ENCODE data around the gene RHOG.
"Not testable (repeated sequence)": the region's sequence is repeated elsewhere in the genome, so short reads cannot be mapped to it uniquely, and the experiment has no call there.

The RHOG gene

GRCh38 chr11:3867209-3868091 lies 26.7 kb upstream of the RHOG start:
- H3K27ac ChIP-seq (ENCODE audit: insufficient read depth in 1 of 2, low read depth in 1 of 2, low read length in 2 of 2, poor library complexity in 1 of 2, severe bottlenecking in 2 of 2), result peak overlapping the region; percentile 9 to 75
- H3K9me3 ChIP-seq (ENCODE audit: control extremely low read depth in 1 of 5, control insufficient read depth in 4 of 5, insufficient read depth in 2 of 5, low read depth in 1 of 5, low read length in 4 of 5), result peaks cover 0 to 2% (median 0%) of the 10 kb centered on the region in 5 experiments
- H3K36me3 ChIP-seq (ENCODE audit: control insufficient read depth in 4 of 4, insufficient read depth in 4 of 4, low read length in 3 of 4), result no peaks in the 10 kb centered on the region
- ChIA-PET POLR2A (interaction anchor here (0.5 to 1.3 kb wide), 3 partner anchors 9 to 25 kb away, joined by 3 read pairs; no protein-coding TSS in a partner anchor), CTCF (interaction anchor here (0.9 to 11.7 kb wide), 6 partner anchors 10 to 206 kb away, joined by 3 to 168 read pairs (median 4); partner anchors contain the start of gene STIM1)
- no peaks in the 10 kb centered on the region for H3K27me3 ChIP-seq (replicated peaks in 2 of 5; ENCODE audit: control insufficient read depth in 4 of 5, insufficient read depth in 5 of 5, low read length in 4 of 5)
- peaks cover 36 to 72% (median 56%) of the 10 kb centered on the region in 4 experiments for H3K4me1 ChIP-seq (ENCODE audit: control extremely low read depth in 1 of 4, control insufficient read depth in 4 of 4, insufficient read depth in 4 of 4, low read length in 3 of 4)
- WGBS (ENCODE audit: insufficient coverage), result 35% methylated on average over 6 of the region's 6 CpGs
- peak in 1 of 3 donors; percentile 33 for DNase-seq
- H3K4me3 ChIP-seq (ENCODE audit: control insufficient read depth in 1 of 7, extremely low read depth in 1 of 7, insufficient read depth in 4 of 7, low read depth in 2 of 7, low read length in 6 of 7), result peak overlapping the region in 2 of 7 experiments; percentile 8 to 28

- POLR2A ChIA-PET, result no interaction called here
- Histone ChIP-seq H3K27me3 (replicated peaks in 2 of 5; ENCODE audit: control insufficient read depth in 4 of 5, insufficient read depth in 5 of 5, low read length in 4 of 5) (no peaks in the 10 kb centered on the region), H3K9me3 (ENCODE audit: control extremely low read depth in 1 of 5, control insufficient read depth in 4 of 5, insufficient read depth in 2 of 5, low read depth in 1 of 5, low read length in 4 of 5) (peaks cover 0 to 2% (median 0%) of the 10 kb centered on the region in 5 experiments), H3K4me1 (ENCODE audit: control extremely low read depth in 1 of 4, control insufficient read depth in 4 of 4, insufficient read depth in 4 of 4, low read length in 3 of 4) (peaks cover 40 to 73% (median 60%) of the 10 kb centered on the region in 4 experiments), H3K4me3 (ENCODE audit: control insufficient read depth in 1 of 7, extremely low read depth in 1 of 7, insufficient read depth in 4 of 7, low read depth in 2 of 7, low read length in 6 of 7) (no peak overlapping the region), H3K27ac (ENCODE audit: insufficient read depth in 1 of 2, low read depth in 1 of 2, low read length in 2 of 2, poor library complexity in 1 of 2, severe bottlenecking in 2 of 2) (peak overlapping the region in 1 of 2 experiments; percentile 75), H3K36me3 (ENCODE audit: control insufficient read depth in 4 of 4, insufficient read depth in 4 of 4, low read length in 3 of 4) (no peaks in the 10 kb centered on the region)
- no peak for DNase-seq
- CTCF ChIA-PET, result interaction anchor here (0.8 to 11.7 kb wide), 5 partner anchors 8 to 206 kb away, joined by 3 to 168 read pairs (median 4); partner anchors contain the start of gene STIM1
These were observed 26.1 kb upstream of the RHOG start for GRCh38 chr11:3866836-3867208.

- DNase-seq, result peak in 1 of 3 donors; percentile 51
- ChIA-PET POLR2A (interaction anchor here (0.6 to 1.2 kb wide), 2 partner anchors 13 to 76 kb away, joined by 3 read pairs; no protein-coding TSS in a partner anchor), CTCF (interaction anchor here (0.8 to 11.7 kb wide), 3 partner anchors 9 to 24 kb away, joined by 4 to 168 read pairs (median 4); partner anchors contain the start of gene STIM1)
- 58% methylated on average over 4 of the region's 5 CpGs for WGBS (ENCODE audit: insufficient coverage)
- peaks cover 0 to 2% (median 0%) of the 10 kb centered on the region in 5 experiments for H3K9me3 ChIP-seq (ENCODE audit: control extremely low read depth in 1 of 5, control insufficient read depth in 4 of 5, insufficient read depth in 2 of 5, low read depth in 1 of 5, low read length in 4 of 5)
- H3K4me1 ChIP-seq (ENCODE audit: control extremely low read depth in 1 of 4, control insufficient read depth in 4 of 4, insufficient read depth in 4 of 4, low read length in 3 of 4), result peaks cover 38 to 73% (median 61%) of the 10 kb centered on the region in 4 experiments
- peak overlapping the region in 1 of 2 experiments; percentile 75 for H3K27ac ChIP-seq (ENCODE audit: insufficient read depth in 1 of 2, low read depth in 1 of 2, low read length in 2 of 2, poor library complexity in 1 of 2, severe bottlenecking in 2 of 2)
- H3K27me3 ChIP-seq (replicated peaks in 2 of 5; ENCODE audit: control insufficient read depth in 4 of 5, insufficient read depth in 5 of 5, low read length in 4 of 5), result no peaks in the 10 kb centered on the region
- peak overlapping the region in 1 of 7 experiments; percentile 45 for H3K4me3 ChIP-seq (ENCODE audit: control insufficient read depth in 1 of 7, extremely low read depth in 1 of 7, insufficient read depth in 4 of 7, low read depth in 2 of 7, low read length in 6 of 7)
- H3K36me3 ChIP-seq (ENCODE audit: control insufficient read depth in 4 of 4, insufficient read depth in 4 of 4, low read length in 3 of 4), result no peaks in the 10 kb centered on the region
These were observed 25.4 kb upstream of the RHOG start for GRCh38 chr11:3866206-3866605.

GRCh38 chr11:3865388-3866193 lies 24.8 kb upstream of the RHOG start:
- no peaks in the 10 kb centered on the region for H3K36me3 ChIP-seq (ENCODE audit: control insufficient read depth in 4 of 4, insufficient read depth in 4 of 4, low read length in 3 of 4)
- peaks cover 0 to 2% (median 0%) of the 10 kb centered on the region in 5 experiments for H3K9me3 ChIP-seq (ENCODE audit: control extremely low read depth in 1 of 5, control insufficient read depth in 4 of 5, insufficient read depth in 2 of 5, low read depth in 1 of 5, low read length in 4 of 5)
- peaks cover 39 to 73% (median 64%) of the 10 kb centered on the region in 4 experiments for H3K4me1 ChIP-seq (ENCODE audit: control extremely low read depth in 1 of 4, control insufficient read depth in 4 of 4, insufficient read depth in 4 of 4, low read length in 3 of 4)
- 33% methylated on average over 3 of the region's 3 CpGs for WGBS (ENCODE audit: insufficient coverage)
- ChIA-PET POLR2A (interaction anchor here (0.6 to 1.2 kb wide), 2 partner anchors 14 to 77 kb away, joined by 3 read pairs; no protein-coding TSS in a partner anchor), CTCF (interaction anchor here (0.8 to 11.7 kb wide), 4 partner anchors 9 to 62 kb away, joined by 4 to 168 read pairs (median 4); partner anchors contain the start of gene STIM1)
- H3K27me3 ChIP-seq (replicated peaks in 2 of 5; ENCODE audit: control insufficient read depth in 4 of 5, insufficient read depth in 5 of 5, low read length in 4 of 5), result no peaks in the 10 kb centered on the region
- peak overlapping the region in 1 of 7 experiments; percentile 45 for H3K4me3 ChIP-seq (ENCODE audit: control insufficient read depth in 1 of 7, extremely low read depth in 1 of 7, insufficient read depth in 4 of 7, low read depth in 2 of 7, low read length in 6 of 7)
- H3K27ac ChIP-seq (ENCODE audit: insufficient read depth in 1 of 2, low read depth in 1 of 2, low read length in 2 of 2, poor library complexity in 1 of 2, severe bottlenecking in 2 of 2), result peak overlapping the region in 1 of 2 experiments; percentile 75
- DNase-seq, result peak in 2 of 3 donors; percentile 76 to 87

- Histone ChIP-seq H3K4me1 (ENCODE audit: control extremely low read depth in 1 of 4, control insufficient read depth in 4 of 4, insufficient read depth in 4 of 4, low read length in 3 of 4) (peaks cover 50 to 100% (median 85%) of the 10 kb centered on the region in 4 experiments), H3K27ac (ENCODE audit: insufficient read depth in 1 of 2, low read depth in 1 of 2, low read length in 2 of 2, poor library complexity in 1 of 2, severe bottlenecking in 2 of 2) (peak overlapping the region in 1 of 2 experiments; percentile 71), H3K4me3 (ENCODE audit: control insufficient read depth in 1 of 7, extremely low read depth in 1 of 7, insufficient read depth in 4 of 7, low read depth in 2 of 7, low read length in 6 of 7) (peak overlapping the region in 4 of 7 experiments; percentile 9 to 58 (median 41)), H3K27me3 (replicated peaks in 2 of 5; ENCODE audit: control insufficient read depth in 4 of 5, insufficient read depth in 5 of 5, low read length in 4 of 5) (no peaks in the 10 kb centered on the region), H3K36me3 (ENCODE audit: control insufficient read depth in 4 of 4, insufficient read depth in 4 of 4, low read length in 3 of 4) (peaks cover 0 to 3% (median 0%) of the 10 kb centered on the region in 4 experiments), H3K9me3 (ENCODE audit: control extremely low read depth in 1 of 5, control insufficient read depth in 4 of 5, insufficient read depth in 2 of 5, low read depth in 1 of 5, low read length in 4 of 5) (no peaks in the 10 kb centered on the region)
- CTCF ChIA-PET, result interaction anchor here (0.8 to 24.5 kb wide), 4 partner anchors 7 to 40 kb away, joined by 3 to 314 read pairs (median 100); partner anchors contain the start of gene RHOG
- POLR2A ChIA-PET, result interaction anchor here (1.5 kb wide), 1 partner anchor 14 kb away, joined by 3 read pairs; no protein-coding TSS in a partner anchor
- 0% methylated on average over 1 of the region's 1 CpG for WGBS (ENCODE audit: insufficient coverage)
- peak in 2 of 3 donors; percentile 67 to 75 for DNase-seq
These were observed 20.9 kb upstream of the RHOG start for GRCh38 chr11:3861683-3862082.

- H3K27me3 ChIP-seq (replicated peaks in 2 of 5; ENCODE audit: control insufficient read depth in 4 of 5, insufficient read depth in 5 of 5, low read length in 4 of 5); H3K36me3 ChIP-seq (ENCODE audit: control insufficient read depth in 4 of 4, insufficient read depth in 4 of 4, low read length in 3 of 4); H3K9me3 ChIP-seq (ENCODE audit: control extremely low read depth in 1 of 5, control insufficient read depth in 4 of 5, insufficient read depth in 2 of 5, low read depth in 1 of 5, low read length in 4 of 5): not testable (repeated sequence)
- DNase-seq, result peak in 1 of 3 donors; percentile 66
- 0% methylated on average over 1 of the region's 4 CpGs for WGBS (ENCODE audit: insufficient coverage)
- Histone ChIP-seq H3K4me3 (ENCODE audit: control insufficient read depth in 1 of 7, extremely low read depth in 1 of 7, insufficient read depth in 4 of 7, low read depth in 2 of 7, low read length in 6 of 7) (peak overlapping the region in 3 of 7 experiments; percentile 35 to 57 (median 38)), H3K27ac (ENCODE audit: insufficient read depth in 1 of 2, low read depth in 1 of 2, low read length in 2 of 2, poor library complexity in 1 of 2, severe bottlenecking in 2 of 2) (peak overlapping the region in 1 of 2 experiments; percentile 89), H3K4me1 (ENCODE audit: control extremely low read depth in 1 of 4, control insufficient read depth in 4 of 4, insufficient read depth in 4 of 4, low read length in 3 of 4) (peaks cover 52 to 96% (median 84%) of the 10 kb centered on the region in 4 experiments)
- ChIA-PET POLR2A (interaction anchor here (1.5 kb wide), 1 partner anchor 15 kb away, joined by 3 read pairs; no protein-coding TSS in a partner anchor), CTCF (interaction anchor here (0.6 to 24.5 kb wide), 4 partner anchors 8 to 194 kb away, joined by 3 to 314 read pairs (median 100); partner anchors contain the start of gene RHOG)
These were observed 20.2 kb upstream of the RHOG start for GRCh38 chr11:3860898-3861393.
